Measurements from ENCODE around the gene GAST.

Gene GAST

GRCh38 chr17:41717408-41718286, 5.5 kb downstream of the GAST start:
- DNase-seq: no peak

- no peak for DNase-seq
Measured at GRCh38 chr17:41718287-41718645, 6.1 kb downstream of the GAST start.

GRCh38 chr17:41722231-41722630, 10.1 kb downstream of the GAST start:
- DNase-seq: no peak

- no peak for DNase-seq
Measured at GRCh38 chr17:41723801-41724475, 11.8 kb downstream of the GAST start.

GRCh38 chr17:41724476-41725050, 12.4 kb downstream of the GAST start:
- DNase-seq: no peak

- DNase-seq: no peak
Measured at GRCh38 chr17:41725134-41725533, 13.0 kb downstream of the GAST start.

- DNase-seq: peak; percentile 20
Measured at GRCh38 chr17:41728056-41728455, 15.9 kb downstream of the GAST start.

- DNase-seq: no peak
Measured at GRCh38 chr17:41730479-41730878, 18.3 kb downstream of the GAST start.

- DNase-seq: no peak
Measured at GRCh38 chr17:41731836-41732235, 19.7 kb downstream of the GAST start.

GRCh38 chr17:41733348-41734138, 21.4 kb downstream of the GAST start:
- DNase-seq: no peak

GRCh38 chr17:41734139-41734948, 22.2 kb downstream of the GAST start, which contains the start of gene HAP1:
HAP1 (minus strand) TSS chr17:41734643; CDS start chr17:41734634, 9 bp downstream.
- DNase-seq: no peak

- DNase-seq: no peak
Measured at GRCh38 chr17:41734949-41735313, 22.8 kb downstream of the GAST start.

- no peak for DNase-seq
Measured at GRCh38 chr17:41735744-41736143, 23.6 kb downstream of the GAST start.

- no peak for DNase-seq
Measured at GRCh38 chr17:41736983-41737679, 25.0 kb downstream of the GAST start.

GRCh38 chr17:41737680-41738023, 25.5 kb downstream of the GAST start:
- DNase-seq: no peak

- peak; percentile 74 for DNase-seq
Measured at GRCh38 chr17:41738077-41738800, 26.1 kb downstream of the GAST start.

GRCh38 chr17:41738801-41739112, 26.6 kb downstream of the GAST start:
- no peak for DNase-seq

GRCh38 chr17:41739661-41740352, 27.7 kb downstream of the GAST start:
- DNase-seq: no peak

GRCh38 chr17:41740506-41740905, 28.4 kb downstream of the GAST start:
- DNase-seq: no peak

- no peak for DNase-seq
Measured at GRCh38 chr17:41741709-41742108, 29.6 kb downstream of the GAST start.

- DNase-seq: no peak
Measured at GRCh38 chr17:41748275-41748674, 36.1 kb downstream of the GAST start.
